Upper lobe of left lung (tissue), 6 donors: Measurements from ENCODE around the gene GIN1. TPM values are rescaled to one million over a fixed set of nuclear protein-coding genes. Genes with fewer than 3 reads are reported as not detected.
A peak's percentile ranks its signal among the peaks of the same experiment; 100 is the strongest.
"Not testable (repeated sequence)": the region's sequence is repeated elsewhere in the genome, so short reads cannot be mapped to it uniquely, and the experiment has no call there.

ENCODE experiments used
- ATAC-seq, 2 donors: fragments of 200-7000 bp; cut with Tn5 transposase; one replicate each; pipeline ENCODE4 v1.9.1; 2022; ENCODE audit warnings: mild to moderate bottlenecking in 2 of 2, moderate library complexity in 2 of 2; ENCODE audit not compliant: low FRiP score in 2 of 2
- DNase-seq, 2 donors: peaks; one replicate each; pipeline ENCODE4 v3.0.0-alpha.2; 2019 to 2020
- H3K27ac ChIP-seq, 4 donors: fragments of 200-600 bp; sonication (generic); one replicate each; pipeline ENCODE4 v1.5.1; 2016 to 2019
- H3K27me3 ChIP-seq, 4 donors: fragments of 200-600 bp; sonication (generic); one replicate each; pipeline ENCODE4 v1.5.1; 2017 to 2019
- H3K36me3 ChIP-seq, 4 donors: fragments of 200-600 bp; sonication (generic); one replicate each; pipeline ENCODE4 v1.5.1; 2016 to 2019
- H3K4me1 ChIP-seq, 4 donors: fragments of 200-600 bp; sonication (generic); one replicate each; pipeline ENCODE4 v1.5.1; 2018 to 2019
- H3K4me3 ChIP-seq, 4 donors: fragments of 200-600 bp; sonication (generic); one replicate each; pipeline ENCODE4 v1.5.1; 2017 to 2019; ENCODE audit warnings: mild to moderate bottlenecking in 2 of 4, moderate library complexity in 1 of 4
- H3K9me3 ChIP-seq, 4 donors: fragments of 200-600 bp; sonication (generic); one replicate each; pipeline ENCODE4 v1.5.1; 2018 to 2019
- CTCF ChIP-seq, 6 experiments: fragments of 450-650 bp in 4 of 6; fragments of 200-600 bp in 2 of 6; sonication (generic) in 2 of 6; IDR thresholded peaks; one replicate each; pipeline ENCODE4 v1.5.1; 2016 to 2019; ENCODE audit warnings: antibody characterized with exemption in 6 of 6
- EP300 ChIP-seq, 4 donors: sonication (generic); formaldehyde crosslinking; IDR thresholded peaks; one replicate each; pipeline ENCODE4 v1.5.1; 2017; ENCODE audit warnings: antibody characterized with exemption in 4 of 4, control low read depth in 2 of 4
- POLR2A ChIP-seq, 4 donors: fragments of 450-650 bp; IDR thresholded peaks; one replicate each; pipeline ENCODE4 v1.5.1; 2016 to 2017; ENCODE audit warnings: antibody characterized with exemption in 4 of 4, mild to moderate bottlenecking in 2 of 4
- POLR2AphosphoS5 ChIP-seq, 2 donors: sonication (generic); formaldehyde crosslinking; IDR thresholded peaks; one replicate each; pipeline ENCODE4 v1.5.1; 2017; ENCODE audit warnings: antibody characterized with exemption in 2 of 2
- WGBS, 2 donors: methylation state at CpG; one replicate each; pipeline ENCODE4 v1.1.5; 2017 to 2018; 5-methylcytosine and 5-hydroxymethylcytosine counted together
- total RNA-seq, 6 donors: library from RNA; depleted of rRNA in 4 of 6; stranded (reverse); fragments of >200 nt in 4 of 6; gene quantifications; one replicate each; pipeline versions ENCODE4 v1.1.0 to v1.2.1, GENCODE V29; 2016 to 2021
- donor health status: DM: no; HTN: no; CAD: no; lungs with moderate emphysema.
- donor health status: DM: no; HTN: yes; CAD: no; lungs with severe emphysema.

GIN1 gene
- total RNA-seq, 6 donors from 2014 or later = 2.1 to 10.7 (median 5.8) TPM

- DNase-seq = no peak
- H3K4me3 ChIP-seq = no peak overlapping the region
- no peaks in the 10 kb centered on the region for H3K4me1 ChIP-seq
- no peak for ATAC-seq
- H3K27ac ChIP-seq = no peak overlapping the region
- H3K27me3 ChIP-seq = no peaks in the 10 kb centered on the region
- no peaks in the 10 kb centered on the region for H3K9me3 ChIP-seq
- WGBS, 2 donors = 30 to 33% methylated on average over 3 of the region's 3 CpGs
- TF ChIP-seq CTCF (IDR thresholded peaks at IDR 0.05) (no peak), EP300 (IDR thresholded peaks at IDR 0.05) (no peak), POLR2A (IDR thresholded peaks at IDR 0.05) (no peak), POLR2AphosphoS5 (IDR thresholded peaks at IDR 0.05) (no peak)
- no peaks in the 10 kb centered on the region for H3K36me3 ChIP-seq
Observed at GRCh38 chr5:103060424-103060954, 59.4 kb downstream of the GIN1 start.

- Histone ChIP-seq H3K36me3 (no peaks in the 10 kb centered on the region), H3K9me3 (no peaks in the 10 kb centered on the region), H3K4me1 (no peaks in the 10 kb centered on the region), H3K4me3 (no peak overlapping the region), H3K27ac (no peak overlapping the region), H3K27me3 (no peaks in the 10 kb centered on the region)
- DNase-seq (no peak), ATAC-seq (no peak)
- TF ChIP-seq EP300 (IDR thresholded peaks at IDR 0.05) = no peak
- no peak for TF ChIP-seq POLR2A (IDR thresholded peaks at IDR 0.05)
- no peak for TF ChIP-seq POLR2AphosphoS5 (IDR thresholded peaks at IDR 0.05)
- no peak for TF ChIP-seq CTCF (IDR thresholded peaks at IDR 0.05)
- 87 to 91% methylated on average over 3 of the region's 3 CpGs for WGBS, 2 donors
Observed at GRCh38 chr5:103059525-103059924, 60.4 kb downstream of the GIN1 start.

- no peak for DNase-seq
- 82 to 83% methylated on average over 7 of the region's 7 CpGs for whole genome bisulfite sequencing, 2 donors
- H3K4me3 ChIP-seq = no peak overlapping the region
- no peaks in the 10 kb centered on the region for H3K36me3 ChIP-seq
- no peaks in the 10 kb centered on the region for H3K4me1 ChIP-seq
- no peak overlapping the region for H3K27ac ChIP-seq
- ATAC-seq = no peak
- TF ChIP-seq POLR2A (IDR thresholded peaks at IDR 0.05) = no peak
- TF ChIP-seq EP300 (IDR thresholded peaks at IDR 0.05) = no peak
- no peak for TF ChIP-seq CTCF (IDR thresholded peaks at IDR 0.05)
- TF ChIP-seq POLR2AphosphoS5 (IDR thresholded peaks at IDR 0.05) = no peak
- H3K9me3 ChIP-seq = no peaks in the 10 kb centered on the region
- H3K27me3 ChIP-seq = no peaks in the 10 kb centered on the region
Observed at GRCh38 chr5:103057208-103058130, 62.5 kb downstream of the GIN1 start.

- not testable (repeated sequence) for H3K27ac ChIP-seq, H3K9me3 ChIP-seq, H3K36me3 ChIP-seq, H3K27me3 ChIP-seq, H3K4me1 ChIP-seq, ATAC-seq, H3K4me3 ChIP-seq
- DNase-seq = peak in 1 of 2 donors; percentile 45
- WGBS, 2 donors = 92 to 95% methylated on average over 19 to 22 of the region's 22 CpGs
Observed at GRCh38 chr5:103046706-103047105, 73.2 kb downstream of the GIN1 start.

GRCh38 chr5:103041071-103041676 is 78.8 kb downstream of the GIN1 start:
- Histone ChIP-seq H3K4me3 (no peak overlapping the region), H3K4me1 (no peaks in the 10 kb centered on the region), H3K27ac (no peak overlapping the region), H3K27me3 (no peaks in the 10 kb centered on the region), H3K36me3 (no peaks in the 10 kb centered on the region), H3K9me3 (no peaks in the 10 kb centered on the region)
- DNase-seq (no peak), ATAC-seq (no peak)
- TF ChIP-seq POLR2AphosphoS5 (IDR thresholded peaks at IDR 0.05) = no peak
- TF ChIP-seq EP300 (IDR thresholded peaks at IDR 0.05) = no peak
- TF ChIP-seq POLR2A (IDR thresholded peaks at IDR 0.05) = no peak
- peak in 4 of 6 experiments; percentile 17 to 44 (median 30) for TF ChIP-seq CTCF (IDR thresholded peaks at IDR 0.05)
- 37 to 40% methylated on average over 4 of the region's 4 CpGs for WGBS, 2 donors
